CD4-positive, alpha-beta T cell treated with Interleukin-10 for 1 hour (primary cell): ENCODE data around the gene AOPEP.
A peak's percentile ranks its signal among the peaks of the same experiment; 100 is the strongest.

Source experiments
- DNase-seq: peaks from one replicate; pipeline ENCODE4 v3.0.0-alpha.2; 2020

AOPEP gene

GRCh38 chr9:95105519-95106287, 379.2 kb downstream of the AOPEP start:
- DNase-seq = no peak

GRCh38 chr9:95107001-95107749, 380.7 kb downstream of the AOPEP start:
- no peak for DNase-seq

GRCh38 chr9:95107976-95108375, 381.5 kb downstream of the AOPEP start:
- no peak for DNase-seq

- no peak for DNase-seq
These were observed 382.3 kb downstream of the AOPEP start for GRCh38 chr9:95108777-95109176.

- DNase-seq = no peak
These were observed 383.0 kb downstream of the AOPEP start for GRCh38 chr9:95109456-95109855.

GRCh38 chr9:95110921-95111525, 384.5 kb downstream of the AOPEP start:
- no peak for DNase-seq

- no peak for DNase-seq
These were observed 385.2 kb downstream of the AOPEP start for GRCh38 chr9:95111716-95112115.

- DNase-seq = no peak
These were observed 386.2 kb downstream of the AOPEP start for GRCh38 chr9:95112436-95113280.

GRCh38 chr9:95115104-95115503, 388.6 kb downstream of the AOPEP start:
- no peak for DNase-seq

- DNase-seq = no peak
These were observed 389.7 kb downstream of the AOPEP start for GRCh38 chr9:95116002-95116807.

GRCh38 chr9:95116808-95117204, 390.3 kb downstream of the AOPEP start:
- no peak for DNase-seq

- no peak for DNase-seq
These were observed 392.1 kb downstream of the AOPEP start for GRCh38 chr9:95118596-95118995.

GRCh38 chr9:95120781-95121370, 394.4 kb downstream of the AOPEP start:
- no peak for DNase-seq

- DNase-seq = no peak
These were observed 398.3 kb downstream of the AOPEP start for GRCh38 chr9:95124582-95125367.

GRCh38 chr9:95125652-95126051, 399.2 kb downstream of the AOPEP start:
- no peak for DNase-seq

- DNase-seq = no peak
These were observed 400.2 kb downstream of the AOPEP start for GRCh38 chr9:95126739-95127138.

- peak; percentile 60 for DNase-seq
These were observed 401.0 kb downstream of the AOPEP start for GRCh38 chr9:95127249-95128176.

GRCh38 chr9:95128177-95128524, 401.7 kb downstream of the AOPEP start:
- DNase-seq = no peak

- no peak for DNase-seq
These were observed 403.2 kb downstream of the AOPEP start for GRCh38 chr9:95129476-95130291.
